GM23338 (cell line): ENCODE results near the gene DCAF10.

ENCODE experiments used
- CTCF ChIP-seq, 2 experiments: fragments of 200-600 bp in 1 of 2; sonication (generic) in 1 of 2; conservative IDR thresholded peaks; 2 replicates each; pipeline versions ENCODE4 v1.5.1 to v1.6.1; 2016 to 2017; ENCODE audit warnings: antibody characterized with exemption in 2 of 2, low read depth in 2 of 2, mild to moderate bottlenecking in 2 of 2, moderate library complexity in 1 of 2
- ETS1 ChIP-seq: IDR thresholded peaks from 2 replicates; pipeline ENCODE4 v1.6.1; 2016; ENCODE audit warnings: antibody characterized with exemption
- EZH2 ChIP-seq: fragments of 200-600 bp; sonication (generic); IDR thresholded peaks from one replicate; pipeline ENCODE4 v1.8.0; 2017; ENCODE audit warnings: antibody characterized with exemption, mild to moderate bottlenecking, low read depth; ENCODE audit not compliant: unreplicated experiment
- EZH2phosphoT487 ChIP-seq: fragments of 200-600 bp; sonication (generic); IDR thresholded peaks from one replicate; pipeline ENCODE4 v1.8.1; 2018; ENCODE audit warnings: antibody characterized with exemption; ENCODE audit not compliant: unreplicated experiment
- JUNB ChIP-seq: IDR thresholded peaks from one replicate; pipeline ENCODE4 v1.6.1; 2016; ENCODE audit warnings: antibody characterized with exemption; ENCODE audit not compliant: unreplicated experiment
- POLR2AphosphoS5 ChIP-seq: IDR thresholded peaks from 2 replicates; pipeline ENCODE4 v1.6.1; 2016; ENCODE audit warnings: antibody characterized with exemption, low read depth
- ZNF331 ChIP-seq: fragments of 250-450 bp; sonication (Bioruptor Pico); IDR thresholded peaks from 2 replicates; pipeline ENCODE4 v1.5.0; 2020; ENCODE audit warnings: low read depth, mild to moderate bottlenecking, moderate library complexity
- TF ChIP-seq, protein P1 (sequence below): IDR thresholded peaks from one replicate; pipeline ENCODE4 v1.6.1; 2018; ENCODE audit warnings: antibody characterized with exemption; ENCODE audit not compliant: unreplicated experiment

GRCh38 chr9:37801959-37802711, 1.5 kb downstream of the DCAF10 start:
- TF ChIP-seq POLR2AphosphoS5 (no peak), CTCF (conservative IDR thresholded peaks at IDR 0.05; ENCODE audit: low read depth in 2 of 2) (no peak), EZH2 (no peak), EZH2phosphoT487 (no peak), ETS1 (no peak), JUNB (no peak), ZNF331 (CRISPR knock-in tag) (no peak)
- TF ChIP-seq, protein P1, sequence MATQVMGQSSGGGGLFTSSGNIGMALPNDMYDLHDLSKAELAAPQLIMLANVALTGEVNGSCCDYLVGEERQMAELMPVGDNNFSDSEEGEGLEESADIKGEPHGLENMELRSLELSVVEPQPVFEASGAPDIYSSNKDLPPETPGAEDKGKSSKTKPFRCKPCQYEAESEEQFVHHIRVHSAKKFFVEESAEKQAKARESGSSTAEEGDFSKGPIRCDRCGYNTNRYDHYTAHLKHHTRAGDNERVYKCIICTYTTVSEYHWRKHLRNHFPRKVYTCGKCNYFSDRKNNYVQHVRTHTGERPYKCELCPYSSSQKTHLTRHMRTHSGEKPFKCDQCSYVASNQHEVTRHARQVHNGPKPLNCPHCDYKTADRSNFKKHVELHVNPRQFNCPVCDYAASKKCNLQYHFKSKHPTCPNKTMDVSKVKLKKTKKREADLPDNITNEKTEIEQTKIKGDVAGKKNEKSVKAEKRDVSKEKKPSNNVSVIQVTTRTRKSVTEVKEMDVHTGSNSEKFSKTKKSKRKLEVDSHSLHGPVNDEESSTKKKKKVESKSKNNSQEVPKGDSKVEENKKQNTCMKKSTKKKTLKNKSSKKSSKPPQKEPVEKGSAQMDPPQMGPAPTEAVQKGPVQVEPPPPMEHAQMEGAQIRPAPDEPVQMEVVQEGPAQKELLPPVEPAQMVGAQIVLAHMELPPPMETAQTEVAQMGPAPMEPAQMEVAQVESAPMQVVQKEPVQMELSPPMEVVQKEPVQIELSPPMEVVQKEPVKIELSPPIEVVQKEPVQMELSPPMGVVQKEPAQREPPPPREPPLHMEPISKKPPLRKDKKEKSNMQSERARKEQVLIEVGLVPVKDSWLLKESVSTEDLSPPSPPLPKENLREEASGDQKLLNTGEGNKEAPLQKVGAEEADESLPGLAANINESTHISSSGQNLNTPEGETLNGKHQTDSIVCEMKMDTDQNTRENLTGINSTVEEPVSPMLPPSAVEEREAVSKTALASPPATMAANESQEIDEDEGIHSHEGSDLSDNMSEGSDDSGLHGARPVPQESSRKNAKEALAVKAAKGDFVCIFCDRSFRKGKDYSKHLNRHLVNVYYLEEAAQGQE, result no peak
